C4-2B (cell line): Measurements from ENCODE around the gene SKIC3.

Experiments used
- CTCF ChIP-seq: fragments of 450-650 bp; conservative IDR thresholded peaks from 2 replicates; pipeline ENCODE4 v1.5.1; 2017; ENCODE audit warnings: mild to moderate bottlenecking
- ZFX ChIP-seq: fragments of 450-650 bp; IDR thresholded peaks from 2 replicates; pipeline ENCODE4 v1.6.1; 2017

GRCh38 chr5:95528565-95528964 lies 26.2 kb downstream of the SKIC3 start:
- TF ChIP-seq CTCF (no peak), ZFX (no peak)
